Stimulated activated CD4-positive, alpha-beta T cell treated with anti-CD3 and anti-CD28 coated beads, Interleukin-4, amount 100 ng/mL, for 1 hour (primary cell): ENCODE data around the gene METTL13.
A peak's percentile ranks its signal among the peaks of the same experiment; 100 is the strongest.

Source experiments
- DNase-seq: peaks from one replicate; pipeline ENCODE4 v3.0.0-alpha.2; 2020

Gene METTL13

DNA sequence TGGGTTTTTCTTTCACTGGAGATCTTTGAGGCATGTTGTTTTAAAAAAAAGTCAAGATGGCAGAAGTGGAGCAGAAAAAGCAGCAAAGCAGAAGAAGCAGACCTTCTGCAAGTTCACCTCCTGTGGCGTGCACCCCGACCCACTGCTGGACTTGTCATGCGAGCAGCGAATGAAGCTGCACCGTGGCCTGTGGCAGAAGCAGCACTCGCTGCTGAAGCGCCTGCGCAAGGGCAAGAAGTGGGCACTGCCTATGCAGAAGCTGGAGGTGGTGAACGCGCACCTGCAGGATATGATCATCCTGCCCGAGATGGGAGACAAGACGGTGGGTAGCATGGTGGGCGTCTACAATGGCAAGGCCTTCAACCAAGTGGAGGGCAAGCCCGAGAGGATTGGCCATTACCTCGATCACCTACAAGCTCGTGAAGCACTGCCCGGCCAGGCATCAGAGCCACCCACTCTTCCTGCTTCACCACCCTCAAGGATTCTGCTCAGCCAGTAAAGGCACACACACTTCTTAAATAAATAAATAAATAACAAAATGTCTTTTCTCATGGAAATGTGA lies 22.1 kb downstream of the METTL13 start:
- no peak for DNase-seq

DNA sequence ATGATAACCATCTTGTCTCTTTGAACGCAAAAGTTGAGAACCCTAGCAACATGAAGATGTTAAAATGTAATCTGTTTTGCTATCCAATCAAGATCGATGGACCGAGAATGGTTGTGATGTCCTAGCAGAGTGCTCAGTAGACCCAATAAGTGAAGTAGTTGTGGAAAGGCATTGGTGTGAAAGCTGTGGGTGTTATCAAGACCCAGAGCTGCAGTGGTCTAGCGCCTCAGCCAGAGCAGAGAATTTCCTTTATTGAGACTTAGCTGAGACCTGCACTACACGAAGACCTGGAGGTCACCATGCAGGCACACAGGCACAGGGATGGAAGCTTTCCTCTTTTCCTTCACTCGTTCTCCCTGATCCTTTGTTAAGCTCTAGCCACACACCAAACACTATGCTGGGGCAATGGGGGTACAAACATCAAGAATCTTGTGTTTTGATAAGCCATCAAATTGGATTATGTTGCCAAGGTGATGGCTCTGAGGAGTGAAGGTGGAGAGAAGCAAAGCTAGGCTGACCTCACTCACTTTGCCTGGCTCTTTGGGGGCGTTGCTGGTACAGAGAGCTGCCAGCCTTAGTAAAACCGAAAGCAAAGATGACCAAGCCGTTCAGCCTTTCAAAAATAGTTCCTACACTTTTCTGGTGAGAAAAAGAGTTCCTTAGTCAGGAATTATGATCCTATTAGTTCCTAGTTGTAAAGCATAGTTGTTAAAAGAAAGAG lies 24.1 kb downstream of the METTL13 start:
- no peak for DNase-seq

DNA sequence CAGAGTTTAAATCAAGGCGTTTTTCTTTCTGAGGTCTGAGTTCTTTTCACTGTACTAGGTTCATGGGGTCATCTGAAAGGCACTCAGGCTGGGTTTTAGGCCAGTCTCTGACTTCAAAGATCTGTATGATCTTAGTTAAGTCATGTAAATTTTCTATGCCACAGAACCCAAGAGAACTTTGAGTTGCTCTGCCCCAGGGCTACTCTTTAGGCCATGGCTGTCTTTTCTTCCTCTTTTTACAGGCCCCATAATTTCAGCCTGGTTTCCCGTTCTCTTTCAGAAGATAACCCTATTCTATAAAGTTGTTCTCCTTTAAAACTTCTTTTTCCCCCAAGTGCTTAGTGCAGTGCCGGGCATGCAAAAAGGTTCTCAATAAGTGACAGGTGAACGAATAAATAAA lies 26.1 kb downstream of the METTL13 start:
- DNase-seq = no peak

DNA sequence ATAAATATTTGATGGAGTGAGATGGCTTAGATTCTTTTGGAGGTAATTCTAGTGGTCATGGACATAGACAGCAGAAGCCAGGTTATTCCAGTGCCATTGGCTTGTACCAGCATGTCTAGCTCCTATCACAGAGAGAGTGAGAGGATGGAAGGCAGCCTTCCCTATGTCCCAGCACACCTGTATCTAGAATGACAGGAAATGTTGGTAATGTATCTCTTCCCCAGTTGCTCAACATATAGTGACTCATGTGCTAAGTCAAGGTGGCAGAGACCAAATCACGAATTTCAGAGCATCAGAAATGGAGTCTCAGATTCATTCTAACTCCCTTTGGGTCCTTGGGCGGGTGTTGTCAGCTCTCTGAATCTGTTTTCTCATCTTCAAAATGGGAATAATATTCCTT lies 28.4 kb downstream of the METTL13 start:
- no peak for DNase-seq

DNA sequence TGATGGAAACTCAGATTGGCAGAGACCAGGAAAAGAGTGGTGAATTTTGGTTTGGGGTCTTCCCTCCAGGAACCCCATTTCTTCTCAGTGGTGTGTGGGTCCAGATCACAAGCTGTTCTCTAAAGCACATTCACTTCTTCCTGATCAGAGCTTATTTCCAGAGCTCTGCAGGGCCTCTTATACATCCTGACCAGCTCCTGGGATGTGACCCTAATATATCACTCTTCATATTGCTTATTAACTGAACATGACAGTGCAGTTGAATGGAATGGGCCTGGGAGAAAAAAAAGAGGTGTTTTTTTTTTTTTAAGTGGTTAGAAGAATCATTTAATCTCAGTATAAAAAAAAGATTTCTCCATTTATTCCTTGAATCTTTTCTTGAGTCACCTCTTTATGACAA lies 30.2 kb downstream of the METTL13 start:
- DNase-seq = no peak

DNA sequence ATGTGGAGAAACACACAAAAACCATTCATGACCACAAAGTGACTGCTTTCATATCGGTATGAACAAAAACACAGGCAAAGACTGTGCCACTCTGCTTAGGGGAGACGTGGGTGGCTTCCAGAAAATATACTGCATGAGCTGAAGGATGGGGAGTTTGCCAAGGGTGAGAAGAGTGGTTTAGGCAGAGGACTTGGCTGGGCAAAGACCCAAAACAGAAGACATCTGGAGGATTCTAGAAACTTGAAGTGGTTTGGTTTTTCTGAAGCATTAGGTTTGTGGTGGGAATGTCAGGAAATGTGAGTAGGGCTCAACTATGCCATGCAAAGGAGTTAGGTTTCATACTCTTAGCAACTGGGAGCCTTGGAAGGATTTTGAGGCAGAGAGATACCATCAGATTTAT lies 33.2 kb downstream of the METTL13 start:
- DNase-seq = no peak

DNA sequence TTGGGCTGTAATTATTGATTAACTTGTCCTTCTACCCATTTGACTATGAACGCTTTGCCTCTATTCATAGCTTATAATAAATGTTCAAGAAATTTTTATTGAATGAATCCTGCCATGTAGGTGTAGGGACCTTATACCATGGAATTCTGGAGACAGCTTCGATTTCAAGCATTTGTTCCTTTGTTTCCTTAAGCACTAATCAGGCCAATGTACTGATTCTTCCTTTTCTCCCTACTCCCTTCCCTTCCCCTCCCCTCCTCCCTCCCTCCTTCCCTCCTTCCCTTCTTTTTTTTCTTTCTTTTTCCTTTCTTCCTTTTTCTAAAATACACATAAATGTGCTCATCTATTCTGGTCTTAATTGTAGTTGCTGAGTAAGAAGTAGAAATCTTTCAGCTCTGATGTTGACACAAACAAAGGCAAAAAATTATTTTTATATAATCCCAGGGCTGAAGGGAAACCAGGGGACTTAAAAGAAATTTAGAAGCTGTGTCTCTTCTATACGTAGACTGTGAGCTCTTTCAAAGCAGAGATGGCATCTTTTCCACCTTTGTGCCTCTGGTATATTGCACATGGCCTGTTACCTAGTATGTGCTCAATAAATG lies 34.9 kb downstream of the METTL13 start:
- DNase-seq = no peak

DNA sequence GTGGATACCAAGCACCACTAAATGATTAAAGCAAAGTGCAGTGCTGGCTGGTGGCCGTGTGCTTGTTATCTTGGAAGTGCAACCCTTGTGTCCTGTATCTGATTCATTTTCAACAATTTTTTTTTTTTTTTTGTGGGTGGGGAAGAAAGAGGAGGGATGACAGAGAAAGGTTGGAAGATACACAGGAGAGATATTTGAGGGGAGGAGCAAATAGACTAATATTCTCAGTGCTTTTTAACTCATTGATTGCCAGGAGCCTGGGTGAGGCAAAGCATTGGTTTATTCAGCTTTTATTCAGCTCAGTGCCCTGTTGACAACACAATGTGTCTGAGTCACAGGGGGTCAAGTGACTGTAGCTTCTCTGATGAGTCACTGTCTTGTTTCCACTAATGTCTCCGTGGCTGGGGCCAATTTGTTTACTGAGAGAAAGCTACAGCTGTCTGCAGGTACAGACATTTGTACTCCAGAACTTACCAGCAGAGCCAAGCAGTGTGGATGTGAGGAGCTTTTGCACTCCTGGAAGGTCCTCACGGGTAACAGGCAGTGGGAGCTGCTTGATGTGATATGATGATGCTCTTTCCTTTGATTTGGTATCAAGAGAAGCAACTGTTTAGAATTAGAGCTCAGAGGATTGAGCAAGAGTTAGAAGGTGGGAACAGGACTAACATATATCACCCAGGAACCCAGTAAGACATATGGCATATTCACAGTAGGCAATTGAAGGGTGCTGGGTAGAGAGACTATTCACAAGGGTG lies 36.2 kb downstream of the METTL13 start:
- peak; percentile 7 for DNase-seq

DNA sequence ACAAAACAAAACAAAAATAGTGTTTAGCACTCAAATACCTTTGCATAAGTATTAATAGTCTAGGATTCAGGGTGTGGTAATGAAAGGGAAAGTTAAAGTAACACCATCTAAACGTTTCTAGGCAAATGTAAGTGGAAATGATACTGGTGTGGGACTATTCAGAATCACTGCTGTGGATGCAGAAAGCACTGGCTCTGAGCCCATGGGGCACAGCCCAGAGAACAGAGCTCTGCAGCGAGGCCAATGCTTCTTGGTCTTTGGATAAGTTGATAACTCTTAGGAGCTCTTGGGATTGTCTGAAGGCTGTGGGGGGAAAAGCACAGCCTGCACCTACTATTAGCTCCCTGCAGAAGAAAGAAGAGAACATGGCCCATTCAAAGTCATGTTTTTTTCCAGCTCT lies 38.5 kb downstream of the METTL13 start:
- no peak for DNase-seq

DNA sequence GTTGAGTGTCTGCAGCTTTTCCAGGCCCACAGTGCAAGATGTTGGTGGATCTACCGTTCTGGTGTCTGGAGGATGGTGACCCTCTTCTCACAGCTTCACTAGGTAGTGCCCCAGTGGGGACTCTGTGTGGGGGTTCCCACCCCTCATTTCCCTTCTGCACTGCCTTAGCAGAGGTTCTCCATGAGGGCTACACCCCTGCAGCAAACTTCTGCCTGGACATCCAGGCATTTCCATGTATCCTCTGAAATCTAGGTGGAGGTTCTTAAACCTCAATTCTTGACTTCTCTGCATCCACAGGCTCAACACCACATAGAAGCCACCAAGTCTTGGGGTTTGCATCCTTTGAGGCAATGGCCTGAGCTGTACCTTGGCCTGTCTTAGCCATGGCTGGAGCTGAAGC lies 45.5 kb downstream of the METTL13 start:
- DNase-seq = no peak

DNA sequence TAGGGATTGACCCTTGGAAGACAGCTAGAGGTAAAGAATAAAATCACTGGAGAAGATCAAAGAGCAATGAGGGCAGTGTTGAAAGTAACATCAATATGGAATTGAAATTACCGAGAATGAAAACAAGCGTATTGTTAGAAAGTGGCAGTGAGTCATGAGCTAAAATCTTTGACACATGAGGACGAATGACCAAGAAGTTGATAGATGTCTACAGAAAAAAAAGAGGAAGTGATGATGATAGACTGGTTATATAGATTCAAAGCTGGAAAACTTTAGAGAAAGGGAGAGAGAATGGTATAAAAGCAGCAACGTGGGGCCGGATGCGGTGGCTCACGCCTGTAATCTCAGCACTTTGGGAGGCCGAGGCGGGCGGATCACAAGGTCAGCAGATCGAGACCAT lies 47.3 kb downstream of the METTL13 start:
- no peak for DNase-seq

DNA sequence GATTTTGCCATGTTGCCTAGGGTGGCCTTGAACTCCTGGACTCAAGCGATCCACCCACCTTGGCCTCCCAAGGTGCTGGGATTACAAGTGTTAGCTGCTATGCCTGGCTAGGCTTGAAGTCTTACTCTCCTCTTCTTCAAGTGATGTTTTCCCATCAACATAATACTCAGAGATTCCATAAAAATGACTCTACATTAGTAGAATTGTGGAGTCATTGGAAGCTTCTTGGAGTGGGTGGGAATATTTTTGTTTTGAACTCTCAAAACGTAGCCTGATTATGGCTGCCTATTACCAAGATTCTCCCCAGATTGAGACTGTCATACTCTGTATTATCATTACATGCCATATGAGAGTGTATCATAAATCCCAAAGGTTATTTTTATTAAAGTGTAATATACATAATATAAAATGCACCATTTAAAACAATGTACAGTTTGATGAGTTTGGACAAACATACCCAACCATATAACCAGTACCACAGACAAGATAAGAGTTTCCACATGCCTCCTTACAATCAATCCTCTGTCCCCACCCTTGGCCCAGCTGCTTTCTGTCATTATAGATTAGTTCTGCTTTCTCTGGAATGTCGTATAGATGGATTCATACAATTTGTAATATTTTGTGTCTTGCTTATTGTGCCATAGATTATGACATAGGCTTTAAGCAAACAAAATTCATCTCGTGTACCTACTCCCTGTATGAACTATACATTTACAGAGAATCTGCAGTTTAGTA lies 51.8 kb downstream of the METTL13 start:
- DNase-seq = no peak

DNA sequence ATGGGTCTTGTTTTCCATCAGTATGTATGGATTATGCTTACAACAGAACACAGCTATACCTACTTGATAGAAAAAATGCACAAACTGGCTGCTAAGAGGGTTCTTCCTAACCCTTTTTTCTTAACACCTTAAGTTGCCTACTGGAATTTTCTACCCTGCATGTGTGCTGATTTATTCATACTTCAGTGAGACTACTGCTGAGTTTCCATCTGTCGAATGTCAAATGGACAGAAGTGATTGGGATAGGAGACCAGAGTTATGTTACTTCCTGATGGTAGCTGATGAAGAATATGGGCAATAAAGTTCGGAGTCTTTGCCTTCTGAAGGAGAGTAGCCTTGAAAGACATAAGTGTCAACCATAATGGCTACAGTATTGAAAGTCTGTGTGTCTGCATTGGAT lies 53.4 kb downstream of the METTL13 start:
- DNase-seq = no peak

DNA sequence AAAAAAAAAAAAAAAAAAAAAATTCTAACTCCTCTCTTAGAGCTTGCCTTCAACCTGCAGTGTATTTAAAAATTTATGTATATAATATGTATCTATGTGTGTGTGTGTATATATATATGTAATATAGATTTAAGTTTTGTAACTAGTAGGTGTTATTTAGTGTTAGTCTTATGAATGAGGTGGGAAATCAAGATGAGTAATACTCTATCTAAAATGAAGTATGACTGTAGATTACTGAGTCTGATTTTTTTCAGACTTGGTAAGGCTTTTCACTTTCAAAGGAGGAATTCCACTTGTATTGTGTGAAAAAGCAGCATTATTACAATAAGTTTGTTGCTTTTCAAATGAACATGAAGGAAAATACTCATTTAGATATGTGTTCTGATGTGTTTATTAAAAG lies 54.4 kb downstream of the METTL13 start:
- no peak for DNase-seq

DNA sequence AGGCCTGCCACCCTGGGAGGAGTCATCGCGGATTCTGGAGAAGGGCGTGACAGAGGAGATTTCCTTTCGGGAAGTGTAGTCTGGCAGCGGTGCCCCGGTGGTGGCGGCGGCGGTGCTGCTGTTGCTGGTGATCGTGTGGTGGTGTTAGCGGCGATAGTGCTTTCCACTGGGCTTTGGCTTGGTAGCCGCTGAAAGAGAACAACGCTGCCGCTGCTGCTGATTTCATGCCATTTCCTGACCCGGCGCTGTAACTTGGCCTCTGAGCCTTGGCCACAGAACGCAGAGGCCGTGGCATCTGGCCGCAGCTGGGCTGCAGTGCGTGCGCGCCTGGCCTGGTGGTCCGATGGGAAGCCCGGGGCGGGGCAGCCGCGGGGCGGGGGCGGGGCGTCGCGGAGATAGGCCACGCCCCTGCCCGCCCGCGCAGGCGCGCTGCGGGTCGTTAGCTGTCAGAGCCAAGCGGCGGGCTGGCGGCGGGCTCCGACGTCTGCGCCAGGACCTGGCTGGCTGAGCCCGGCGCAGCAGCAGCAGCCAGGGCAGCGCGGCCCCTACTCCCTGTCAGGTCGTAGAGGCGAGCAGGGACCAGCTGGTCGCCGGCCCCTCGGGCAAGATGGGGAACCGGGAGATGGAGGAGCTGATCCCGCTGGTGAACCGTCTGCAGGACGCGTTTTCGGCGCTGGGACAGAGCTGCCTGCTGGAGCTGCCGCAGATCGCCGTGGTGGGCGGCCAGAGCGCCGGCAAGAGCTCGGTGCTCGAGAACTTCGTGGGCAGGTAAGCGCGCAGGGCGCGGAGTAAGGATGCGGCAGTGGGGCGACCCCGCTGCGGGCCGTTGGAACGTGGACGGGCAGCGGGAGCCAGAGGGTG lies 59.8 kb downstream of the METTL13 start, which contains the start of gene DNM3:
TSS of gene DNM3 (plus strand) at position 449 of the 861 bp plus-strand sequence. CDS start at position 608, 159 bp downstream.
- peak; percentile 75 for DNase-seq

DNA sequence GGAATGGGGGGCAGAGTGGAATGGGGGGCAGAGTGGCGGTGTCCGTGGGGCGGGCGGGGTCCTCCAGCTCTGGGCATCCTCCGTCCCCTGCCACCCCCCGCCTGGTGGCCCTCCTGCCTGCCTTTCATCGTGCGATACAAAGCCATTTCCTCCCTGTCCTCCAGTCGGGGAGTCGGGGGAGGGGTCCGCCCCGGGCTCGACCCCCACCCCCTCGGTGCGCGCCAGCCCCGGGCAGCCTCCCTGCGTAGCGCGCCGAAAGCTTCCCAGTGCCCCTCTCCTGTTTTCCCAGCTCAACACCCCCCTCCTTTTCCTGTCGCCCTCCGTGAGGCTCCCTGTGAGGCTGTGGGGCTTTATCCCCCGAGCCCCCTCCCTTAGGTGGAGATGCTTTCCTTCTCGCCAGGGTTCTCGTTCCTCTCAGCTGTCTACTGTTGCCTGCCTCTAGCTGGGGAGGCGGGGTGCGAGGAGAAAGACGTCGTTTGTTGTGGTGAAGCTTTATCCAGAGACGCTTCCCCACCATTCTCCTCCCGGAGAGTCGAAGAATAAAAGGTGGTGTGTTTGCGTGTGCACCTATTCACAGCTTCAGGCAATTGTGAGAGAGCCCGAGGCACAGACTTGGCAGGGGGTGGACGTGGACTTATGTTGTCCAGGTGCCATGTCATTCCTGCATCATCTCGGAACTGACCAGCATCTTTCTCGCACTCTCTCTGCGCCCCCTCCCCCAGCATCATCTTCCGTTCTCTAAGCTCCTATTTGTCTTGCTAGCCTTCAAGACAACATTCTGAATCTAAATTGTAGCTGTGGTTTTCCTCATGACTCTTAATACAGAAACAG lies 60.7 kb downstream of the METTL13 start:
- peak; percentile 8 for DNase-seq

DNA sequence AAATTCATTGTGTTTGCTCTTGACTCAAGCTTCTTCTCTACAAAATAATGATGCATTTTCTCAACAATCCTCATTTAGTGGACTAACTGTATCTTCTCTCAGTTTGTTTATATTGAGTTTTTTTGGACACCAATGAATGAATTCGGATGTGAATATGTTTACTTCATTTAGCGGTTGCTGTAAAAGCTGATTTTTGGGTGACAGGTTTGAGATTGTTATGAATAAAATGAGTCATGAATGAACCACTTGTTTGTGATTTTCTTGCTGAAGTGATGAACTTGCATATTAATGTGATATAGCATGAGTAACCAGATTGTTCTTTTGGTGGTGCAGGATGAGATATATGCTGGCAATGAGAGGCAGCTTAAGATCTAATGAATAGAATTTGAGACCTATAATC lies 62.9 kb downstream of the METTL13 start:
- no peak for DNase-seq

DNA sequence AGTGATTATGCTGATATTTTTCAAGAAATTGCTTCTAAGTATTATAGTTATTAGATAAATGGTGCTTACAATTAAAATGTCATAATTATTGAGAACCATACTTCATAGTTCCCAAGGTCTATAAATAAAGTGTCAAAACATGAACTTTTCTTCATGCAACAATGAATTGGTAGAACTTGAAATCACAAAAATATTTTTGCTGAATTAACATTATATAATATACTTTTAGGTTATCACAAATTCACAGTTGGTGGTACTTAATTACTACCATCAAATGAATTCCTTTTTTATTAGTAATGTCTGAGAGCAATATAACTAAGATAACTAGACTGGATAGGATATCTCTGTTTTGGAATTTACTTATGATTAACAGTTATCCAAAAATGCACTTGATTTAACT lies 64.5 kb downstream of the METTL13 start:
- no peak for DNase-seq
